ENCODE results near the gene FLT4.

FLT4 gene

GRCh38 chr5:180608572-180609310 lies 40.7 kb downstream of the FLT4 start:
- Histone ChIP-seq H3K36me3 (ENCODE audit: control insufficient read depth in 1 of 2, insufficient read depth in 2 of 2, low read length in 2 of 2) (no peaks in the 10 kb centered on the region), H3K27ac (ENCODE audit: low read depth, low read length) (no peak overlapping the region), H3K9me3 (ENCODE audit: control insufficient read depth in 1 of 2, low read length in 2 of 2) (no peaks in the 10 kb centered on the region), H3K27me3 (ENCODE audit: control insufficient read depth in 1 of 2, insufficient read depth in 2 of 2, low read length in 2 of 2) (no peaks in the 10 kb centered on the region), H3K4me3 (ENCODE audit: low read depth in 1 of 2, low read length in 2 of 2) (no peak overlapping the region), H3K4me1 (ENCODE audit: control insufficient read depth in 1 of 2, insufficient read depth in 2 of 2, low read length in 2 of 2) (no peaks in the 10 kb centered on the region), H3K9ac (ENCODE audit: low read depth in 1 of 2, low read length in 2 of 2) (no peak overlapping the region)

GRCh38 chr5:180607861-180608571 lies 41.4 kb downstream of the FLT4 start:
- no peak overlapping the region for H3K27ac ChIP-seq (ENCODE audit: low read depth, low read length)
- no peaks in the 10 kb centered on the region for H3K27me3 ChIP-seq (ENCODE audit: control insufficient read depth in 1 of 2, insufficient read depth in 2 of 2, low read length in 2 of 2)
- H3K9ac ChIP-seq (ENCODE audit: low read depth in 1 of 2, low read length in 2 of 2) = no peak overlapping the region
- H3K4me3 ChIP-seq (ENCODE audit: low read depth in 1 of 2, low read length in 2 of 2) = no peak overlapping the region
- H3K4me1 ChIP-seq (ENCODE audit: control insufficient read depth in 1 of 2, insufficient read depth in 2 of 2, low read length in 2 of 2) = no peaks in the 10 kb centered on the region
- H3K9me3 ChIP-seq (ENCODE audit: control insufficient read depth in 1 of 2, low read length in 2 of 2) = no peaks in the 10 kb centered on the region
- H3K36me3 ChIP-seq (ENCODE audit: control insufficient read depth in 1 of 2, insufficient read depth in 2 of 2, low read length in 2 of 2) = no peaks in the 10 kb centered on the region

- Histone ChIP-seq H3K4me1 (ENCODE audit: control insufficient read depth in 1 of 2, insufficient read depth in 2 of 2, low read length in 2 of 2) (no peaks in the 10 kb centered on the region), H3K27me3 (ENCODE audit: control insufficient read depth in 1 of 2, insufficient read depth in 2 of 2, low read length in 2 of 2) (no peaks in the 10 kb centered on the region), H3K9ac (ENCODE audit: low read depth in 1 of 2, low read length in 2 of 2) (no peak overlapping the region), H3K9me3 (ENCODE audit: control insufficient read depth in 1 of 2, low read length in 2 of 2) (no peaks in the 10 kb centered on the region), H3K27ac (ENCODE audit: low read depth, low read length) (no peak overlapping the region), H3K4me3 (ENCODE audit: low read depth in 1 of 2, low read length in 2 of 2) (no peak overlapping the region), H3K36me3 (ENCODE audit: control insufficient read depth in 1 of 2, insufficient read depth in 2 of 2, low read length in 2 of 2) (no peaks in the 10 kb centered on the region)
These were observed 43.1 kb downstream of the FLT4 start for GRCh38 chr5:180606215-180606785.

- H3K36me3 ChIP-seq (ENCODE audit: control insufficient read depth in 1 of 2, insufficient read depth in 2 of 2, low read length in 2 of 2) = no peaks in the 10 kb centered on the region
These were observed 43.7 kb downstream of the FLT4 start for GRCh38 chr5:180605554-180606214.

DNA sequence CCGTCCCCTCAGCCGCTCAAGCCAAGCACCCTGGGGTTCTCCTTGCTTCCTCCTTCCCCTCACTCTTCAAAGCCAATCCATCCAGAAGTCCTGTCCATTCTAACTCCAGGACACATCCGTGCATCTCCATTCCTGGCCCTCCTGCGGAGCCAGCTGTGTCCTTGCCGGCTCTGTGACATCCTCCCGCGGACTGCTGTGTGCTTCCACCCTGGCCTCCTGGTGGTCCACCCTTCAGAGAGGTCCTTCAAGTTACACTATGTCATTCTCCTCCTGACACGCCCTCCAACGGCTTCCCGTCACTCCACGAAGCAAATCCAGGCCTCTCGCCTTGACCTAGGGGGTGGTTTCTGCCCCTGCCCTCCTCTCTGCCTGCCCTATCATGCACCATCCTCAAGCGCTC lies 45.1 kb downstream of the FLT4 start:
- no peak overlapping the region for H3K4me3 ChIP-seq (ENCODE audit: low read depth in 1 of 2, low read length in 2 of 2)
- no peaks in the 10 kb centered on the region for H3K36me3 ChIP-seq (ENCODE audit: control insufficient read depth in 1 of 2, insufficient read depth in 2 of 2, low read length in 2 of 2)

More at GRCh38 chr5:180605554-180606214, 43.7 kb downstream of the FLT4 start:
- Histone ChIP-seq H3K4me1 (ENCODE audit: control insufficient read depth in 1 of 2, insufficient read depth in 2 of 2, low read length in 2 of 2) (no peaks in the 10 kb centered on the region), H3K4me3 (ENCODE audit: low read depth in 1 of 2, low read length in 2 of 2) (no peak overlapping the region), H3K9ac (ENCODE audit: low read depth in 1 of 2, low read length in 2 of 2) (no peak overlapping the region), H3K27me3 (ENCODE audit: control insufficient read depth in 1 of 2, insufficient read depth in 2 of 2, low read length in 2 of 2) (no peaks in the 10 kb centered on the region), H3K27ac (ENCODE audit: low read depth, low read length) (no peak overlapping the region), H3K9me3 (ENCODE audit: control insufficient read depth in 1 of 2, low read length in 2 of 2) (no peaks in the 10 kb centered on the region)

GRCh38 chr5:180603076-180603594 lies 46.3 kb downstream of the FLT4 start:
- Histone ChIP-seq H3K27me3 (ENCODE audit: control insufficient read depth in 1 of 2, insufficient read depth in 2 of 2, low read length in 2 of 2) (no peaks in the 10 kb centered on the region), H3K27ac (ENCODE audit: low read depth, low read length) (no peak overlapping the region), H3K9ac (ENCODE audit: low read depth in 1 of 2, low read length in 2 of 2) (no peak overlapping the region), H3K36me3 (ENCODE audit: control insufficient read depth in 1 of 2, insufficient read depth in 2 of 2, low read length in 2 of 2) (no peaks in the 10 kb centered on the region), H3K4me3 (ENCODE audit: low read depth in 1 of 2, low read length in 2 of 2) (no peak overlapping the region), H3K4me1 (ENCODE audit: control insufficient read depth in 1 of 2, insufficient read depth in 2 of 2, low read length in 2 of 2) (no peaks in the 10 kb centered on the region), H3K9me3 (ENCODE audit: control insufficient read depth in 1 of 2, low read length in 2 of 2) (no peaks in the 10 kb centered on the region)

More for the DNA sequence above, 45.1 kb downstream of the FLT4 start:
- H3K9me3 ChIP-seq (ENCODE audit: control insufficient read depth in 1 of 2, low read length in 2 of 2) = no peaks in the 10 kb centered on the region
- no peaks in the 10 kb centered on the region for H3K27me3 ChIP-seq (ENCODE audit: control insufficient read depth in 1 of 2, insufficient read depth in 2 of 2, low read length in 2 of 2)
- H3K27ac ChIP-seq (ENCODE audit: low read depth, low read length) = no peak overlapping the region
- no peak overlapping the region for H3K9ac ChIP-seq (ENCODE audit: low read depth in 1 of 2, low read length in 2 of 2)
- H3K4me1 ChIP-seq (ENCODE audit: control insufficient read depth in 1 of 2, insufficient read depth in 2 of 2, low read length in 2 of 2) = no peaks in the 10 kb centered on the region

- Histone ChIP-seq H3K9me3 (ENCODE audit: control insufficient read depth in 1 of 2, low read length in 2 of 2) (no peaks in the 10 kb centered on the region), H3K4me3 (ENCODE audit: low read depth in 1 of 2, low read length in 2 of 2) (no peak overlapping the region), H3K27me3 (ENCODE audit: control insufficient read depth in 1 of 2, insufficient read depth in 2 of 2, low read length in 2 of 2) (no peaks in the 10 kb centered on the region)
These were observed 46.8 kb downstream of the FLT4 start for GRCh38 chr5:180602481-180603075.

DNA sequence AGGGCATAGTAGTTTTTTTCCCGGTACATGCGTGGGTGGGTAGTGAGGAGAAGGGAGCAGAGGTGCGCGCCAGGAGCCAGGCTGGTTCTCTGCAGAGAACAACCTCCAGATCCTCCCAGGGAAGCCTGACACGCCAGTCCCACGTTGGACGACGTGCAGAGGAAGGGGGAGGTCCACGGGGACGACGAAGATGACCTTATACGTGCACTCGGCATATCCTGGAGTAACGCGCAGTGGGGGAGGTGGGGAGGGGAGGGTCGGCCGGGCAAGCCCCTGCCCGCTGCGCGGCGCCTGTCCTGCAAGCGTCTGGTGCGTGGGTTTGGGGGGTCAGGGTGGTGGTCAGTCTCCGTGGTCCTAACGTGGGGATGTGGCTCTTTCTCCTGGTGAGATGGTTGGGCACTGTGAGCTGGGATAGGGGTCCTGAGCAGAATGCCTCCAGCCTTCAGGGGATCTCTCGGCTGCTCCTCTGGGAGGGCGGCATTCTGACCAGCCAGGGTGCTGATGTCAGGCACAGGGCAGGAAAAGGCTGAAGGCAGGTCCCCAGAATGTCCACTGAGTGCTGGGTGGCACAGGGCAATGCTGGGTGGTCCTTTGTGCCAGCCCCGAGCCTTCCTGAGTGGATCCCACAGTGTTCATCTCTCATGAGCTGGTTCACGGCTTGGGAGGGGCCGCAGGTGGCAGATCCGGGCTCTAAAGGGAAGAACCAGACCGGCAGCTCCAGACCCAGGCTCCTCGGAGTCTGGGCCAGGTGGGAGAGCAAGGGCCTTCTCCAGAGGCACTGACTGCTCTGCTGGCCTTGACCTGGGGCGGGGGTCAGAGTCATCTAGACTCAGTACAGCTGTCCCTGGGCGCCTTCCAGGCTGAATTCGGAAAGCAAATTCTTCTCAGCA lies 47.6 kb downstream of the FLT4 start:
- no peak overlapping the region for H3K27ac ChIP-seq (ENCODE audit: low read depth, low read length)
- H3K9ac ChIP-seq (ENCODE audit: low read depth in 1 of 2, low read length in 2 of 2) = no peak overlapping the region
- H3K9me3 ChIP-seq (ENCODE audit: control insufficient read depth in 1 of 2, low read length in 2 of 2) = no peaks in the 10 kb centered on the region
- no peaks in the 10 kb centered on the region for H3K4me1 ChIP-seq (ENCODE audit: control insufficient read depth in 1 of 2, insufficient read depth in 2 of 2, low read length in 2 of 2)
- H3K27me3 ChIP-seq (ENCODE audit: control insufficient read depth in 1 of 2, insufficient read depth in 2 of 2, low read length in 2 of 2) = no peaks in the 10 kb centered on the region
- no peak overlapping the region for H3K4me3 ChIP-seq (ENCODE audit: low read depth in 1 of 2, low read length in 2 of 2)
- H3K36me3 ChIP-seq (ENCODE audit: control insufficient read depth in 1 of 2, insufficient read depth in 2 of 2, low read length in 2 of 2) = no peaks in the 10 kb centered on the region

More at GRCh38 chr5:180602481-180603075, 46.8 kb downstream of the FLT4 start:
- Histone ChIP-seq H3K4me1 (ENCODE audit: control insufficient read depth in 1 of 2, insufficient read depth in 2 of 2, low read length in 2 of 2) (no peaks in the 10 kb centered on the region), H3K36me3 (ENCODE audit: control insufficient read depth in 1 of 2, insufficient read depth in 2 of 2, low read length in 2 of 2) (no peaks in the 10 kb centered on the region), H3K27ac (ENCODE audit: low read depth, low read length) (no peak overlapping the region), H3K9ac (ENCODE audit: low read depth in 1 of 2, low read length in 2 of 2) (no peak overlapping the region)

- no peaks in the 10 kb centered on the region for H3K9me3 ChIP-seq (ENCODE audit: control insufficient read depth in 1 of 2, low read length in 2 of 2)
- H3K4me3 ChIP-seq (ENCODE audit: low read depth in 1 of 2, low read length in 2 of 2) = no peak overlapping the region
- H3K36me3 ChIP-seq (ENCODE audit: control insufficient read depth in 1 of 2, insufficient read depth in 2 of 2, low read length in 2 of 2) = no peaks in the 10 kb centered on the region
- no peaks in the 10 kb centered on the region for H3K27me3 ChIP-seq (ENCODE audit: control insufficient read depth in 1 of 2, insufficient read depth in 2 of 2, low read length in 2 of 2)
- no peak overlapping the region for H3K27ac ChIP-seq (ENCODE audit: low read depth, low read length)
- H3K9ac ChIP-seq (ENCODE audit: low read depth in 1 of 2, low read length in 2 of 2) = no peak overlapping the region
- H3K4me1 ChIP-seq (ENCODE audit: control insufficient read depth in 1 of 2, insufficient read depth in 2 of 2, low read length in 2 of 2) = no peaks in the 10 kb centered on the region
These were observed 48.8 kb downstream of the FLT4 start for GRCh38 chr5:180600554-180601041.
